HepG2 (cell line): ENCODE data around the gene CDCA4. TPM values are rescaled to one million over a fixed set of nuclear protein-coding genes. Genes with fewer than 3 reads are reported as not detected.

Experiments used
- AGO2 ChIP-seq: fragments of 200-400 bp; formaldehyde crosslinking; optimal IDR thresholded peaks from 2 replicates; pipeline ENCODE3; 2017; ENCODE audit warnings: mild to moderate bottlenecking, low read depth, low read length, moderate library complexity
- BHLHE40 ChIP-seq: IDR thresholded peaks from 2 replicates; pipeline ENCODE4 v1.6.1; 2011; ENCODE audit warnings: low read length, improper control_type of control experiment
- GRHL1 ChIP-seq: sonication (generic); formaldehyde crosslinking; conservative IDR thresholded peaks from 2 replicates; pipeline ENCODE4 v1.8.0; 2022; ENCODE audit warnings: missing genetic modification reagents
- HMG20B ChIP-seq: conservative IDR thresholded peaks from 2 replicates; pipeline ENCODE4 v1.6.1; 2016; ENCODE audit warnings: missing genetic modification reagents, missing compliant biosample characterization
- HMGA1 ChIP-seq: sonication (generic); formaldehyde crosslinking; conservative IDR thresholded peaks from 2 replicates; pipeline ENCODE4 v1.4.0; 2020; ENCODE audit warnings: missing genetic modification reagents
- HOXA7 ChIP-seq: sonication (generic); formaldehyde crosslinking; IDR thresholded peaks from 2 replicates; pipeline ENCODE4 v1.8.1; 2022; ENCODE audit warnings: mild to moderate bottlenecking, missing genetic modification reagents, moderate library complexity
- IKZF5 ChIP-seq: IDR thresholded peaks from 2 replicates; pipeline ENCODE4 v1.6.1; 2018; ENCODE audit warnings: missing genetic modification reagents, mild to moderate bottlenecking, missing compliant biosample characterization
- KDM4B ChIP-seq: sonication (generic); formaldehyde crosslinking; IDR thresholded peaks from 2 replicates; pipeline ENCODE4 v1.4.0; 2020; ENCODE audit warnings: missing genetic modification reagents
- NCOA5 ChIP-seq: sonication (generic); formaldehyde crosslinking; IDR thresholded peaks from 2 replicates; pipeline ENCODE4 v1.4.0; 2020; ENCODE audit warnings: missing genetic modification reagents
- REXO4 ChIP-seq: sonication (generic); formaldehyde crosslinking; IDR thresholded peaks from 2 replicates; pipeline ENCODE4 v1.8.0; 2022; ENCODE audit warnings: missing genetic modification reagents, mild to moderate bottlenecking, borderline replicate concordance
- SAP130 ChIP-seq: IDR thresholded peaks from 2 replicates; pipeline ENCODE4 v1.6.1; 2016; ENCODE audit warnings: low read depth
- SMARCC2 ChIP-seq: fragments of 450-650 bp; IDR thresholded peaks from 2 replicates; pipeline ENCODE4 v1.6.1; 2017; ENCODE audit warnings: antibody characterized with exemption, mild to moderate bottlenecking
- SOX5 ChIP-seq: IDR thresholded peaks from 2 replicates; pipeline ENCODE4 v1.6.1; 2016; ENCODE audit warnings: borderline replicate concordance
- ZBTB34 ChIP-seq: sonication (generic); formaldehyde crosslinking; IDR thresholded peaks from 2 replicates; pipeline ENCODE4 v1.8.0; 2022; ENCODE audit warnings: mild to moderate bottlenecking, missing genetic modification reagents
- ZFP41 ChIP-seq: sonication (generic); formaldehyde crosslinking; IDR thresholded peaks from 2 replicates; pipeline ENCODE4 v1.4.0; 2020; ENCODE audit warnings: mild to moderate bottlenecking, missing genetic modification reagents, borderline replicate concordance
- ZFY ChIP-seq: sonication (generic); formaldehyde crosslinking; IDR thresholded peaks from 2 replicates; pipeline ENCODE4 v1.4.0; 2020; ENCODE audit warnings: missing genetic modification reagents
- ZNF263 ChIP-seq: sonication (generic); formaldehyde crosslinking; IDR thresholded peaks from 2 replicates; pipeline ENCODE4 v1.4.0; 2020; ENCODE audit warnings: missing genetic modification reagents
- ZNF646 ChIP-seq: sonication (generic); formaldehyde crosslinking; IDR thresholded peaks from 2 replicates; pipeline ENCODE4 v1.9.0; 2021; ENCODE audit warnings: mild to moderate bottlenecking, missing genetic modification reagents
- ZNF749 ChIP-seq: sonication (generic); formaldehyde crosslinking; IDR thresholded peaks from 2 replicates; pipeline ENCODE4 v1.8.0; 2022; ENCODE audit warnings: mild to moderate bottlenecking, missing genetic modification reagents, moderate library complexity, borderline replicate concordance
- ZNF883 ChIP-seq: sonication (generic); formaldehyde crosslinking; IDR thresholded peaks from 2 replicates; pipeline ENCODE4 v1.5.1; 2020; ENCODE audit warnings: mild to moderate bottlenecking, missing genetic modification reagents; ENCODE audit errors: not compliant biosample characterization
- polyA plus RNA-seq, 8 experiments: library from polyadenylated mRNA; depleted of rRNA in 3 of 8; stranded (reverse) in 7 of 8; unstranded in 1 of 8; fragments of >200 nt; fragmentation: Illumina TruSeq in 4 of 8; extraction: Trizol in 4 of 8; gene quantifications; 2 replicates each; pipeline versions ENCODE4 v1.2.1 to v1.2.3, GENCODE V29; 2011 to 2016; ENCODE audit warnings: low read depth in 4 of 8, missing spikeins in 1 of 8, mixed read lengths in 1 of 8; ENCODE audit not compliant: insufficient read depth in 1 of 8
- total RNA-seq, 5 experiments: library from RNA; depleted of rRNA; stranded (reverse); fragments of >200 nt; fragmentation: Illumina TruSeq; extraction: Trizol; gene quantifications; 2 replicates each; pipeline ENCODE4 v1.2.3, GENCODE V29; 2016; ENCODE audit warnings: low read depth in 1 of 5

The CDCA4 gene
- total and polyA plus RNA-seq, 2 of the 13 experiments (the other 11 are each of a cell fraction or from before 2014, with no cell fraction given) = 19.7 to 43.1 TPM

GRCh38 chr14:105020815-105021655, at the start of gene CDCA4 (continued):
- no peak for TF ChIP-seq AGO2
- peak; percentile 85 for TF ChIP-seq SAP130
- no peak for TF ChIP-seq SMARCC2
- TF ChIP-seq BHLHE40 = no peak
- no peak for TF ChIP-seq ZNF646 (CRISPR knock-in tag)
- no peak for TF ChIP-seq REXO4 (CRISPR knock-in tag)
- TF ChIP-seq KDM4B (CRISPR knock-in tag) = no peak
- no peak for TF ChIP-seq GRHL1 (CRISPR knock-in tag)
- no peak for TF ChIP-seq ZFP41 (CRISPR knock-in tag)
- TF ChIP-seq ZNF749 (CRISPR knock-in tag) = no peak; the same call in 1 of the 2 replicates
- peak; percentile 86 for TF ChIP-seq ZFY (CRISPR knock-in tag)
- no peak for TF ChIP-seq ZNF883 (CRISPR knock-in tag)
- TF ChIP-seq IKZF5 (CRISPR knock-in tag) = peak; percentile 17; the same call in 1 of the 2 replicates
- TF ChIP-seq HMG20B (CRISPR knock-in tag) = no peak
- TF ChIP-seq HOXA7 = no peak
- TF ChIP-seq HMGA1 (CRISPR knock-in tag) = no peak
- no peak for TF ChIP-seq ZNF263 (CRISPR knock-in tag)
- TF ChIP-seq SOX5 (CRISPR knock-in tag) = no peak
- no peak for TF ChIP-seq ZBTB34 (CRISPR knock-in tag)
- no peak for TF ChIP-seq NCOA5 (CRISPR knock-in tag)
